A549 (cell line): Measurements from ENCODE around the gene SRRM4.

ENCODE experiments used
- CEBPB ChIP-seq, 2 experiments: fragments of >200 bp in 1 of 2; sonication (Bioruptor Twin) in 1 of 2; formaldehyde crosslinking in 1 of 2; IDR thresholded peaks; 2 replicates each; pipeline ENCODE4 v1.6.1; 2012 to 2016
- CTCF ChIP-seq: fragments of >200 bp; sonication (Bioruptor Twin); formaldehyde crosslinking; IDR thresholded peaks from 3 replicates; pipeline ENCODE4 v1.5.1; 2016
- EP300 ChIP-seq, 2 experiments: fragments of >200 bp; sonication (Bioruptor Twin); formaldehyde crosslinking; IDR thresholded peaks; 2 replicates in 1 of 2; 3 replicates in 1 of 2; pipeline ENCODE4 v1.6.1; 2016 to 2017
- HDAC2 ChIP-seq: fragments of 200-600 bp; sonication (generic); IDR thresholded peaks from 2 replicates; pipeline ENCODE4 v1.6.1; 2016
- JUN ChIP-seq, 2 experiments: fragments of >200 bp; sonication (Bioruptor Twin); formaldehyde crosslinking; IDR thresholded peaks; 2 replicates in 1 of 2; 3 replicates in 1 of 2; pipeline ENCODE4 v1.6.1; 2016 to 2017
- POLR2A ChIP-seq: IDR thresholded peaks from 2 replicates; pipeline ENCODE4 v1.6.1; 2012; ENCODE audit warnings: mild to moderate bottlenecking, low read length
- POLR2AphosphoS2 ChIP-seq: conservative IDR thresholded peaks from 2 replicates; pipeline ENCODE4 v1.6.1; 2012; ENCODE audit warnings: low read length, improper control_type of control experiment, inconsistent platforms
- RAD21 ChIP-seq, 2 experiments: fragments of >200 bp in 1 of 2; sonication (Bioruptor Twin) in 1 of 2; formaldehyde crosslinking in 1 of 2; IDR thresholded peaks in 1 of 2; conservative IDR thresholded peaks in 1 of 2; 2 replicates in 1 of 2; 3 replicates in 1 of 2; pipeline ENCODE4 v1.6.1; 2012 to 2018; ENCODE audit warnings: inconsistent platforms in 1 of 2
- REST ChIP-seq: fragments of 200-600 bp; sonication (generic); IDR thresholded peaks from 2 replicates; pipeline ENCODE4 v1.6.1; 2016; ENCODE audit warnings: antibody characterized with exemption, mild to moderate bottlenecking, moderate library complexity
- RNF2 ChIP-seq: fragments of 200-600 bp; sonication (generic); IDR thresholded peaks from 2 replicates; pipeline ENCODE4 v1.6.1; 2016; ENCODE audit warnings: low read depth, mild to moderate bottlenecking, antibody characterized with exemption, moderate library complexity, borderline replicate concordance
- SMC3 ChIP-seq: fragments of >200 bp; sonication (Bioruptor Twin); formaldehyde crosslinking; IDR thresholded peaks from 3 replicates; pipeline ENCODE4 v1.6.1; 2018; ENCODE audit warnings: inconsistent platforms
- TF ChIP-seq, protein P1 (sequence below): fragments of >200 bp; sonication (Bioruptor Twin); formaldehyde crosslinking; IDR thresholded peaks from 3 replicates; pipeline ENCODE4 v1.6.1; 2016

GRCh38 chr12:119008691-119009221 lies 27.4 kb downstream of the SRRM4 start:
- no peak for TF ChIP-seq HDAC2
- TF ChIP-seq SMC3 = no peak
- TF ChIP-seq JUN (IDR thresholded peaks at IDR 0.05) = no peak
- no peak for TF ChIP-seq REST
- TF ChIP-seq RAD21 (conservative IDR thresholded peaks at IDR 0.05 in 1 of 2, IDR thresholded peaks at IDR 0.05 in 1 of 2) = no peak
- no peak for TF ChIP-seq EP300 (IDR thresholded peaks at IDR 0.05)
- no peak for TF ChIP-seq POLR2AphosphoS2
- no peak for TF ChIP-seq CTCF
- TF ChIP-seq, protein P1, sequence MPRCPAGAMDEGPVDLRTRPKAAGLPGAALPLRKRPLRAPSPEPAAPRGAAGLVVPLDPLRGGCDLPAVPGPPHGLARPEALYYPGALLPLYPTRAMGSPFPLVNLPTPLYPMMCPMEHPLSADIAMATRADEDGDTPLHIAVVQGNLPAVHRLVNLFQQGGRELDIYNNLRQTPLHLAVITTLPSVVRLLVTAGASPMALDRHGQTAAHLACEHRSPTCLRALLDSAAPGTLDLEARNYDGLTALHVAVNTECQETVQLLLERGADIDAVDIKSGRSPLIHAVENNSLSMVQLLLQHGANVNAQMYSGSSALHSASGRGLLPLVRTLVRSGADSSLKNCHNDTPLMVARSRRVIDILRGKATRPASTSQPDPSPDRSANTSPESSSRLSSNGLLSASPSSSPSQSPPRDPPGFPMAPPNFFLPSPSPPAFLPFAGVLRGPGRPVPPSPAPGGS = no peak
- no peak for TF ChIP-seq CEBPB (IDR thresholded peaks at IDR 0.05)
- no peak for TF ChIP-seq RNF2
- TF ChIP-seq POLR2A = no peak
